CD1c-positive myeloid dendritic cell (primary cell): Measurements from ENCODE around the gene PRDM5.

Source experiments
- DNase-seq: peaks from one replicate; pipeline ENCODE4 v3.0.0-alpha.2; 2016; ENCODE audit errors: extremely low spot score

The PRDM5 gene

GRCh38 chr4:120855307-120856001, 67.1 kb downstream of the PRDM5 start:
- no peak for DNase-seq

DNA sequence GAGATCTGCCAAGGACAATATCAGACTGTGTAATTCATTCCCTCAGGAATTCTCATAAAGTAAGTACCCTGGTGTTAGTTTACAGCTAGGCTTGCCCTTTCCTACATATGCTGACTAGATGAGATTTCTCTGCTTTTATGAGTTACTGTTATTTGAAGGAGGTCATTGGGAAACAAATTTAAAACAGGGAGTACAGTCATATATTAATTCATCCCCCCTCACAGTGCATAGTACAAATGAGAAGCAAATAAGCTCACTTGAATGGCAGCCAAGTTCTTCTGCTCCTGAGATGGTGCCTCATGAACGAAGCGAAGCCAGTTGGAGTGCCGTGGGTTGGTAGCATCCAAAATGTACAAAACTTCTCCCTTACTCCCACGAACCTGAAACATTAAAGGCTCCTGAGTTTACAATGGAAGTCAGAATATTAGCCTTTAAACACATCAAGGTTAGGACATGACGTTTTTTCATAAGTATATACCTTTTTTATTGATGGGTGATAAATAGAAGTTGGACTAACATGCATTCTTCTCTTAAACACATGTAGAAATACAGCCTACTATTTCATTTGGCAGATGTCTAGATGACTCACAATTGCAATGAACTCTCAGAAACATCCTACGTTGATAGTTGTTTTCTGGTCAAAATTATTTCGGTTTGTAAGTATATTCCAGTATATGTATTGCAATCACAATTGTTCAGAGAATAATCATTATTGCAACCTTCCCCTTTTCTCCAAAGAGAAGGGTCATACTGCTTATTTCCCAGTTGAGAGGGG, 69.2 kb downstream of the PRDM5 start:
- no peak for DNase-seq

GRCh38 chr4:120850018-120850599, 72.4 kb downstream of the PRDM5 start:
- no peak for DNase-seq

GRCh38 chr4:120847019-120847582, 75.4 kb downstream of the PRDM5 start:
- no peak for DNase-seq

DNA sequence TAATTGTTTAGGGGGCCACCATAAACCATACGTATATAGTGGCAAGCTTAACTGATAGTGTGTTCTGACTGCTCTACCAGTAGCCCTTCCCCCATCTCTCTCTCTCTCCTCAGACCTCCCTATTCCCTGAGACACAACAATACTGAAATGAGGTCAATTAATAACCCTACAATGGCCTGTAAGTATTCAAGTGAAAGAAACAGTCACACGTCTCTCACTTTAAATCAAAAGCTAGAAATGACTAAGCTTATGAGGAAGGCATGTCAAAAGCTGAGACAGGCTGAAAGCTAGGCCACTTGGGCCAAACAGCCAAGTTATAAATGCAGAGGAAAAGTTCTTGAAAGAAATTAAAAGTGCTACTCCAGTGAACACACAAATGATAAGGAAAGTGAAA, 78.0 kb downstream of the PRDM5 start:
- no peak for DNase-seq

GRCh38 chr4:120843849-120844527, 78.5 kb downstream of the PRDM5 start:
- no peak for DNase-seq

GRCh38 chr4:120842031-120842430, 80.5 kb downstream of the PRDM5 start:
- DNase-seq: no peak

DNA sequence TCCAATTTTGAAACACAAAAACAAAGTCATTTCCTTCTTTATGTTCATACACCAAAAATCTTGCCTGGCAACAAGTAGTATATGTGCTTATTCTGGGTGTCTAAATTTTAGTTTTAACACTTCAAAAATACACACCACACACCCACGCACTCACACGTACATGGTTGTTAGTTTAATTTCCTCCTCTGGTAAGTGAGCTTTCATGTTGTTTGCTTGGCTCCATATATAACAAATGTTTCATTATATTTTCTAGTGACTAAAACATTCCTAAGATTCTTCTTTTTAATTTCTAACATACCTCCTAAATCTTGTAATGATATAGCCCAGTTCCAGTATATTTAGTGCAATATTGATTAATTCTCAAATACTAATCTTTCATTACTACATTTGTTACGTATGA, 80.9 kb downstream of the PRDM5 start:
- no peak for DNase-seq

DNA sequence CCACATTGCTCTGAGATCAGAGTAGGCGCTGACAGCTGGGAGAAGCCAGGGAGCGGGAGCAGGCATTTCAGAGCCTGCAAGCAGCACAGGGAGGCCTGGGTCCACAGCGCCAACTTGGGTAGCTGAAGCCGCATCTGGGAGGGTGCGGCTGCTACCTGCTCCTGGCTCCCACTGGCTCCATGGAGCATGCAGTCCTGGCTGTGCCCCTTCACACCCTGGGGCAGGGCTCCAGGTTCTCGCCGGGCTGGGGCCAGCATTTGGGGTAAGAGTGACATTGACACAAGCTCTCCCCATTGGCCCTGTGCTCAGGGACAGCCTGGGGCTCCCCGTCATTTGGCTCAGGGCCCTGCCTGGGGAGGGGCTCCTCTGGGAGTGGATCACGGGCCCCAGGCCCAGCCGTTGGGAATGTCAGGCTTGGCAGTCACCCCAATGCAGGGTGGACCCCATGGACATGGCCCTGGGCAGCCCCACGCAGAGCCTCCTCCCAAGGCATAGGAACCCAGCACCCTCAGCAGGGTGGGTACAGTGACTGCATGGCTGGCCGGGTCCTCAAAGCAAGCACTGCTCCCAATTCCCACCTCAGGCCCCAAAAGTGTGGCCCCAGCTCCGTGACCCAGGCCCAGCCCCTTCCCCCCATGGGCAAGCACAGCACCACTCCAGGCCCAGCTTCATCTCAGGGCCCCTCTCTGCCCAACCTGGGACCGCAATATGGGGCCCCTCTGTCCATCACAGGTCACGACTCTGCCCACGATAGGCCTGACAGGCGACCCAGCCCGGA, 82.4 kb downstream of the PRDM5 start:
- no peak for DNase-seq

DNA sequence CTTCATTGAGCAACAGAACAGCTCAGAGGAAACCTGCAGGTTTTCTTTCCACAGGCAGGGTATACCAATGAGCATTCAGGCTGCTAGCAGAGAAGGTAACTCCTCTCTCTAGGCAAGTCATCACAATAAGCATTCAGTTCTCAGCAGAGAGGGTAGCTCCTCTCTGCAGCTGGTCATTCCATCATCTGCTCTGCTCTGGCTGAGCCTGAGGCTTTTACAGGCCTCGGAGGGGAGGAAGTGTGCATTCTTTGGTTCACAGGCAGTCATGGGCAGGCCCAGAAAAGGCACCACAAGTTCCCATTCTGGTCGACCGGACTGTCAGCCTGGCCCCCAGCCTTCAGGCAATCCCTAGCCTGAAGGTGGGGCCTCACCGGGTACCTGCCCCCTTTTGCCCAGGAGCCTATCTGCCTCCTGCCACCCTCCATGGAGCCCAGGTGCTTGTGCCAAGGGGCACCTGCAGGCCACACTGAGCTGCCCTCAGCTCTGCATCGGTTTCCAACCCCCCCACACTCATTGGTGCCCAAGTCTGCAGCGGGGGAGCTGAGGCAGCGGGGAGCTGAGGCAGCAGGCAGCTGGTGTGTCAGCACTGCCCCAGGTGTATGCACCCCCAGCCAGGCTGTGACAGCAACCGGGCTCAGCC, 83.1 kb downstream of the PRDM5 start:
- no peak for DNase-seq

- DNase-seq: no peak
These were observed 83.7 kb downstream of the PRDM5 start for GRCh38 chr4:120838784-120839183.

DNA sequence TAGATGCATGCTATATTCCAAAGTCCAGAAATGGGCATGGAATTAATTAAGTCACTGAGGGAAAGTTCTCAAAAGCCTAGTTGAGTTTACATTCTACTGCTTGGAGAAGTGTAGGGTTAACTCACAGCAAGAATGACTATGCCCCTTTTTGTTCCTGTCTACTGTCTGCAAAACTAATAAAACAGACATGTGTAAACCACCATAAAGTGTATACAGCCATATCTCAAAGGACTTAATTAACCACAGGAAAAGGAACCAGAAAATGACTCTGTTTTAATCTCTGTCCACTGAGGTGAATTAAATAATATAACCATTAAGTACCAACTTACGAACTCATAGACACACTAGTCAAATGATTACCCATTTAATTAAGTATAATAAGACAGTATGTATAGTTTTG, 84.9 kb downstream of the PRDM5 start:
- no peak for DNase-seq

- no peak for DNase-seq
These were observed 87.2 kb downstream of the PRDM5 start for GRCh38 chr4:120835342-120835741.

DNA sequence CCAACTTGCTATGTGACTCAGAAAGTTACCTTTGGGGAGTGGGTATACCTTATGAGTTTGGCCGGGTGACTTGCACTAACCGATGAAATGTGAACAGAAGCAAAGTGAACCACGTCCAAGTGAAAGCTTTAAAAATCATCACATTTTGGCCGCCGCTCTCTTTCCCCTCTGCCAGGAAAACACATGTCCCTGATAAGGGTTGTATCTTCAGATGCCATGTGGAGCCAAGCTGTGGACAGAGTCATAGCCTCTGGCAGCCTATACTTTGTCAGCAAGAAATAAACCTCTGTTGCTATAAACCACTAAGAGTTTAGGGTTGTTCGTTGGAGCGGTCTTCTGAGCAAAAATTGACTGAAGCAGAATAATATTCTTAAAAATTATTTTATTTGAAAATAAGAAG, 92.3 kb downstream of the PRDM5 start:
- no peak for DNase-seq

- DNase-seq: no peak
These were observed 93.3 kb downstream of the PRDM5 start for GRCh38 chr4:120829113-120829831.

DNA sequence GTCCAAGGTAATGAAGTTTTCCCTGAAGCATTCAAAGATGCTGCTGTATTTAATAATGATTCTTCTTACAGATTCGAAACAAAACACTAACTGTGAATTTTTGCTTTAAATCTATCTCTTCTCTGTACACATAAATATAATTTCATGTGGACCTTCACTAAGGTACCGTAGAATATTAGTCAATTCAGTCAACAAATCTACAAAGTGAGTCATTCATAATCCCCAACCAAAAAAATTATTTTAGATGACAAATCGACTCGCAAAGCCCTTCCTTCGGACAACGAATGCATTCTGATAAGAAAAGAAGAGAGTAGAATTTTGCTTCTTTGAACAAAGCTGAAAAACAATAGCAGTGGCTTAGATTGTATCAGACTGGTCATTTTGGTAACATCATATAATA, 95.7 kb downstream of the PRDM5 start:
- no peak for DNase-seq

DNA sequence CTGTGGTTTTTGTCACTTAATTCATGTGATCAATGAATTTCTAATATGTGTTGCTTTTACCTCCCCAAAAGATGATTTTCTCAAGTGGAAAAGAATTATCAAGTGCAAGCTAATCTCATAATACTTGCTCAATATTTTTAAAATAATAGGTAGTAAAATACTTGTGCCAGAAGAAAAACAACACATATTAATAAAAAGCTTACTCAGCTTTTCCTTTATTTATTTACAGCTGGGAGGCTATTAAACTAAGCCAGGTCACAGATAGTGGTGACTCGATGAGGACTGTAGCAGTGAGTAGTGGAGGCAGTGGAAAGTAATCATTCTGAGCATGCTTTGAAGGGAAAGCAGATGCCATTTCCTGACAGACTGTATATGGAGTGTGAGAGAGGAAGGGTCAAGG, 96.1 kb downstream of the PRDM5 start:
- no peak for DNase-seq

- DNase-seq: no peak
These were observed 97.6 kb downstream of the PRDM5 start for GRCh38 chr4:120824946-120825345.

DNA sequence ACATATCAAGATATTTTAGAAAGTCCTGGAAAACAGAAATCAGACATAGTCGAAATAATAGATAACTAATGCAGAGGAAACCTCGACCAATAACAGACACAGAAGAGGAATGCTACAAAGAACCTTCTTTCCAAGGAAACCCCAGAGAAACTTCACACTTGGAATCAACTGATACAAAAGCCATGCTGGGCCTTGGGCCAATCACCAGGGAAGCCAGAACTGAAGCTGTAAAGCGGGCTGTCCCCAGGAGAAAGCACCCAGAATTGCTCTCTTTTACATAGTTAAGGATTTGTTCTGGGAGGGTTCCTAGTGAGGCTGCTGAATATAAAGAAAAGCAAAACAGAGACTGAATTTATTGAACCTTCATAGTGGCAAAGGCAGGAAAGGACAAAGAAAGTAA, 100.5 kb downstream of the PRDM5 start:
- DNase-seq: no peak

- DNase-seq: no peak
These were observed 101.5 kb downstream of the PRDM5 start for GRCh38 chr4:120821029-120821428.
